GM18951 (cell line): ENCODE results near the gene DLG5.

ENCODE experiments used
- POLR2A ChIP-seq: IDR thresholded peaks from 4 replicates; pipeline ENCODE4 v1.6.1; 2011; ENCODE audit warnings: mild to moderate bottlenecking; ENCODE audit not compliant: insufficient read length, insufficient read depth; ENCODE audit errors: extremely low read depth
- in situ Hi-C: fragments of 300-500 bp; cut with MboI; formaldehyde crosslinking; loops from one replicate; pipeline ENCODE4 v1.12.0; 2022; ENCODE audit warnings: low sequenced_read_pairs, mixed read lengths, inconsistent platforms; ENCODE audit not compliant: unreplicated experiment

Gene DLG5

DNA sequence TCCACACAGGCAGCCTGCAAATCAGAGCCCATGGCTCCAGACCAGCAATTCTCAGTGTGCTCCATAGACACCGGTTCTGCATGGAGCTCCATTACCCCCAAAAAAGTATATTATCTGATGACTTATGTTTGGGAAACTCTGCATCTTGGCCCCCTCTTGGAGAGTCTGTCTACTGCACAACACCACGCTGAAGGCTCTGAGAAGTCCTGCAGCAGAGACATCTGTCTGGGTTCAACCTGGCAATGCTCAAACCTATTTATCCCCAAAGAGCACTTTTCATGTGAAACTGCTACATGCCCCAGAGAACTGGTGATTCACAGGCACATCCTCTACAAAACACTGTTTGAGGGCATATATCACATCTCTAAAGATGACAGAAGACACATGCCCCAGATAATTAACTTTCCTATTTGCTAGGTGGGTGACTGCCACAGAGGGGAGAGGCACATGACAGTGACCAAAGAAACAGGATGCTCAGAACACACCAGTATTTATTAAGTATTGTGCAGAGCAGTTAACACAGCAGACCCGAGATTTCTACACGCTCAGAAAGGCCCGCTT is 83.8 kb downstream of the DLG5 start:
- in situ Hi-C loops = no loop called here
- TF ChIP-seq POLR2A = no peak

DNA sequence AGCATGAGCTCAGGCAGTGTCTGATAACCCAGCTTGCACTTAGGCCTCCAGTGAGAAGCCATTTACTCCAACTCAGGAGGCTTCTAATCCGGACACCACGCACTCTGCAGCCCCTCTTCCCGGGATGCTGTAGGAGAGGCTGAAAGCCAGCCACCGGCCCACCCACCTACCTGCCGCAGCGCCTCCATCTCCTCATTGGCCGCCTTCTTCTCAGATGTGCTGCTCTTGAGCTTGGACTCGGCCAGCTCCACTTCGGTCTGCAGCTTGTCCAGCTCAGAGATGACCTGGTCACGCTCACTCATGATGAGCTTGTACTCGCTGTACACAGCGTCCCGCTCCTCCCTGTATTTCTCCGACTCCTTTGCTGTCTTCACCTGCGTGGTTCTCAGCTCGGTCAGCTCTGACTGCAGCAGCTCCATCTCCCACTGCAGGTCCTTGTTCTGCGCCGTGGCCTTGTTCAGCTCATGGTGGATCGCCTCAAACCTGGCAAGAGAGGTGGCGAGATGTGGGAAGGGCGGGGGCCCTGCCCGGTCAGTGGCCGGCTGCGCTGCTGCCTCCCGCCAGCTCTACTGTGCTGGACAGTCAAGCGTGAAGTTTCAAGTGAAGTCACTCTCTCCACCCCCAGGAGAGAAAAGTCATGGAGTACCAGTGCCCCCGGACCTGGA is 84.7 kb downstream of the DLG5 start:
- in situ Hi-C loops = no loop called here
- TF ChIP-seq POLR2A = no peak

- in situ Hi-C loops = no loop called here
- no peak for TF ChIP-seq POLR2A
These were observed 85.9 kb downstream of the DLG5 start for GRCh38 chr10:77840636-77841035.

- in situ Hi-C loops = no loop called here
- no peak for TF ChIP-seq POLR2A
These were observed 88.5 kb downstream of the DLG5 start for GRCh38 chr10:77837925-77838595.

DNA sequence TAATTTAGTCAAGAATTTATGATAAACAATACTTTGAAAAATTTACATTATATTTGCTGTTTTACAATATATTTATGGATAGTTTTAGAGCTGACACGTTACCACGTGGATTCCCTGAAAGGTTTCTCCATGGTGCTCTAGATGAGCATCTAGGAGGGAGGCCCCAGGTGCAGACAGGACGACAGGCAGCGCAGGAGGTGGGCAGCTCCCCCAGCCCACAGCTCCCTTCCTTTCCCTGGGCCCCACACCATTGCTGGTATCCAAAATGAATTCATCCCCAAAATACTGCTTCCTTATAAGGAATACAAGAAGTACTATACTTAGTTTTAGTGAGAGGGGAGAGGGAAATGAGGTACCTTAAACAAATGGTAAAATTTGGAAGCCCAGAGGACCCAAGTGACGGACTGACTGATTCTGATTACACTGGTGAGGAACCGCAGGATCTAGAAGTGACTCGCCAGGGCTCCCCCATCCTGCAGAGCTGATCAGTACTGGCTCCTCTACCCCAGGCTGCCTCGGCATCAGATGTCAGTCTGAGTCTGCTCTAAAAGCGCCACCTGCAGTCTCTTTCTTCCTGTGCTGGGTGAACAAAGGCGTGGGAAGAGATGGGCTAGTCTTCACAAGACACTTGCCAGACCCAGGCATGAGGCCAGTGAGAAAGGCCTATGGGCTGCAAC is 89.2 kb downstream of the DLG5 start:
- no peak for TF ChIP-seq POLR2A

GRCh38 chr10:77836299-77836820 is 90.2 kb downstream of the DLG5 start:
- TF ChIP-seq POLR2A = no peak
- in situ Hi-C loops = no loop called here

More for the DNA sequence above, 89.2 kb downstream of the DLG5 start:
- in situ Hi-C loops = no loop called here

DNA sequence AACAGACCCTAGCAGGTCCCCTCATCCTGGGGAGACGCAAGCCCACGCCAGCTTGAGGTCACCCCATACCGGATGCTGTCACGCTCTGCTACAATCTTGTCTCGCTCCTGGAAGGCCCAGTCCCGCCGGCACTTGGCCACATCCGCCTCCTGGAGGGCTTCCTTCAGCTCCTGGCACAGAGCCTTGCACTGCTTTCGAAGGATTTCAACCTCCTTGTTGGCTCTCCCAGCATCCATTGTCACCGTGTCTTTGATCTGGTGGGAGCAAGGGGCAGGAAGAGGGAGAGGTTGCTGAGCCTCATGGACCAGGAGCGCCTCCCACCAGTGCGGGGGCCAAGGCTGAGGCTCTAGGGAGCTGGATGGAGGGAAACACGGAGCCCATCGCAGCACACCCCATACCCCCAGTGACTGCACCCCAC is 90.9 kb downstream of the DLG5 start:
- in situ Hi-C loops = no loop called here
- no peak for TF ChIP-seq POLR2A

DNA sequence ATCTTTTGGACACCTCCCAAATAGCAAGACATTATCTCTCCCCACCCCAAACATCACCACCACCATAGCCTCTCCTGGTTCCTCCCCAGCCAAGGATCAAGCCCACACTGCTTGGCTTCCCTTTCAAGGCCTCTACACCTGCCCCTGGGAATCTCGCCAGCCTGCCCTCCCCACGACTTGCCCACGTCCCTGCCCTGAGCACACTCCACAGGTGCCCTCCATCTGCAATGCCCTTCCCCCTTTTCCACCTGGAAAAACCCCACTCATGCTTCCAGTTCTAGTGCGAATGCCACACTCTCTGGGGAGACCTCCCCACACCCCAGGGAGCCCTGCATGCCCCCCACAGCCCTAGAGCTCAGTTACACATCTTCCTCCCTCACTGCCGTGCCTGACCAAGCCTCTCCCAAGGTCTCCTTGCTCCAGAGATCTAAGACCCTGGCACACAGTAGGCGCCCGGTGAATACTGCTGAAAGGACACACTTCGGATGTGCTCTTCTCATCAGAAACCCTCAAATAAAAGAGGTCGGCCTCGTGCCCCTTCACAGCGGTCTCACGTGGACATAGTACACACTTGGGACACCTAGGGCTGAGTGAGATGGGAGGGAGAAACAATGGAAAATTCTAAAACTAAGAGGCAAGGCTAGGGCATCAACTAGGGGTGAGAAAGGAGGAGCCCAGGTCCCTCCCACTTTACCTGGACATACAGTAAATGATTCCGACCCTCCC is 91.4 kb downstream of the DLG5 start:
- TF ChIP-seq POLR2A = no peak

DNA sequence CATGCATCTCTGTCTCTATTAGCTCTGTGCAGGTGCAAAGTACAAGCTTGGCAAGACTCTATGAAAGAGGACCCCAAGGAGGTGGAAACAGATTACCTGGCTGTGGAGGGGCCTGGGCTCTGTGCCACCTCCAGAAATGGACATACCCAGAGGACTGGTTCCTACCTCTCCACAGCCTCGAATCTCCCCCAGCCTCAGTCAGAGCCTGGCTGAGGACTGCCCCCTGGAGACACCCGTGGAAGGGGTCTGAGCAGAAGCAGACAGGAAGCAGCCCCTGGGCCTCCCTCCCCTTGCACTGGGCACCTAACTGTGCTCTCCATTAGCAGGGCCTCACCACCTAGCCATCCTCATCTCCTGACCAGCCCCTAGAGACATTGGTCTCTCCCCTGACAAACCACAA is 92.0 kb downstream of the DLG5 start:
- TF ChIP-seq POLR2A = no peak
- in situ Hi-C loops = no loop called here

More for the DNA sequence above, 91.4 kb downstream of the DLG5 start:
- in situ Hi-C loops = no loop called here

DNA sequence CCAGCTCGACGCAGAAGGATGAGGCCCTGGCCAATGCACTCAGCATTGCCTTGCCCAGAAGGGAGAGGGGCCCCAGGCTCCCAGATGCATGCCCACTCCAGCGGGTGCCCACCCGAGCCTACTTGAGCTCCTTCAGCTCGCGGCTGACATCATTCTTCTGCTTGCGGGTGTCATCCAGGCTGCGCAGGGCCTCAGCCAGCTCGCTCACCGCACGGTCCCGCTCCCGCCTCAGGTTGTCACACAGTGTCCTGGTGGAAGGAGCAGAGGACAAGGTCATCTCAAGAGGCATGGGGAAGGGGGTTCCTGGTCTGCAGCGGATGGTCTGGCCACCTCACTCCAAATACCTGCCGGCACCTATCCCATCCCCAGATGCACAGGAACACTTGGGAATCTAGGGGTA is 92.8 kb downstream of the DLG5 start:
- in situ Hi-C loops = no loop called here
- no peak for TF ChIP-seq POLR2A

DNA sequence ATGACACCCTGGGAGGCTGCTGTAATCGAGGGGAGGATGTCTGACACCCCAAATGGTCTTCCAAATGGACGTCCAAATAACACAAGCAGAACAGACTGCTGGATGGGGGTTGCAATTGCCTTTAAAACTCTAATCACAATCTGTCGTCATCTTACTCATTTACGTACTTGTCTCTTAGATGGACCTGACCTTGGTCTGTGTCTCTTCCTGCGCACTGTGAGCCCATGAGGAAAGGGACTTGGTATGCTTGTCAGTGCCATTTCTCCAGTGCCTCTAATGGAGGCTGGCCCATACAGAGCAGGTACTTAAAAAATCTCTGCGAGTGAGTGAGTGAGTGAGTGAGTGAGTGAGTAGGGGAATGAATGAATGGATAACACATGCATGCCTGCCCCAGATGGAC is 93.3 kb downstream of the DLG5 start:
- in situ Hi-C loops = no loop called here
- no peak for TF ChIP-seq POLR2A

- in situ Hi-C loops = no loop called here
- TF ChIP-seq POLR2A = no peak
These were observed 94.3 kb downstream of the DLG5 start for GRCh38 chr10:77832238-77832637.

DNA sequence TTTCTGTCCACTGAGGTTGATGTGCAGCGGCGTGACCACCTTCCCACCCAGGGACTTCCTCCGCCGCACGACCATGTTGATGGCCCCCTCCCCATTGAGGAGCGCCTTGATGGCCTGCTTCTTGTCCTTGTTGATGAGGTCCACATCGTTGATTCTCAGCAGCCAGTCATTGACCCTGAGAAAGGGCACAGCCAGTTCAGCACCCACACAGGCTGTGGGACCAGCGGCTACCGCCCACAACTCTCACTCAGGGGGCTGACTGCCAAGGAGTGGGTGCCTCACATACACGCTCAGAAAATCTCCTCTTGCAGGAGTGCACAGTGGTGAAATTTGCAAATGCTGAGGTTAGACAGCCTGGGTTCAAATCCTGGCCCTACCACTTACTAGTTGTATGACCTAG is 97.2 kb downstream of the DLG5 start:
- in situ Hi-C loops = no loop called here
- TF ChIP-seq POLR2A = no peak

DNA sequence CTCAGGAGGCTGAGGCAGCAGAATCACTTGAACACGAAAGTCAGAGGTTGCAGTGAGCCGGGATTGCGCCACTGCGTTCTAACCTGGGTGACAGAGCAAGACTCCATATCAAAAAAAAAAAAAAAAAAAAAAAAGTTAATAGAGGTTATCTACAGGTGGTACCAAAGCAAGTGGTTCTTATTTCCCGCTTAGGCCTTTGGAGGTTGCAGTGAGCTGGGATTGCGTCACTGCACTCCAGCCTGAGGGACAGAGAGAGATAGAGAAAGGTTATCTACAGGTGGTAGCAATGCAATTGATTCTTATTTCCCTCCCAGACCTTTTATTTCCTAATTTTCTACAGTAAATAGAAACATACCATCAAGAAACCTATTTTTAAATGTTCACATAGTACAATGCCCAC is 98.2 kb downstream of the DLG5 start:
- in situ Hi-C loops = no loop called here
- no peak for TF ChIP-seq POLR2A
